ENCODE data around the gene UPK2.

UPK2 gene

DNA sequence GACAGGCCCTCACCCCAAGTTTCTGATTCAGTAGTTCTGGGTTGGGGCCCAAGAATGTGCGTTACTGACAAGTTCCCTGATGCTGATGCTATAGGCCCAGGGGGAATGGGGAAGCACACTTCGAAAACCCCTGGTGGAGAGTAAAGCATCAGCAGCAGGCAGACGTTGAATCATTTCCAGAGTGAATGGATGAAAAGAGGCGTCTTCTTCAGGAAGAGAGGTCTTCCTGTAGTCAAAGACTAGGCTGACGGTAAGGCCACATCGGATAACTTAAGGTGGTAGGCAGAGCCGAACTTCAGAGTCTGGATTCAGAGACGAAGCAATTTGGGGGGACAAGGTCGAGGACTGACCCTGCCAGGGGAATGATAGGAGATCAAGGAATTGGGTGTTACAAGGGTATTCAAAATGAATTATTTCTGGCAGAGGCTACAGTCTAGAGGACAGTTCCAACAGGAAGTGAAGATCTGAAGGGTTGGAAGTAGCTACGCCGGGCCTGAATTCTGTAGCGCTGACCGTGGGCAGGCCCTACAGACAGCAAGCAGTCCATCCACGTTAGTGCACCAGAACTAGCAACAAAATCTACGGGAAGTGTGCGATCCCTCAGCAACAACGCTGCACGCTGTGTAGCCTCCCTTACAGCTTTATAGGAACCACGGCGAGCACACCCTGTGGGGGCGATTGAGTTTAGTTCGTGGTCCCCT is 41.0 kb downstream of the UPK2 start:
- peak; percentile 59 for DNase-seq

DNA sequence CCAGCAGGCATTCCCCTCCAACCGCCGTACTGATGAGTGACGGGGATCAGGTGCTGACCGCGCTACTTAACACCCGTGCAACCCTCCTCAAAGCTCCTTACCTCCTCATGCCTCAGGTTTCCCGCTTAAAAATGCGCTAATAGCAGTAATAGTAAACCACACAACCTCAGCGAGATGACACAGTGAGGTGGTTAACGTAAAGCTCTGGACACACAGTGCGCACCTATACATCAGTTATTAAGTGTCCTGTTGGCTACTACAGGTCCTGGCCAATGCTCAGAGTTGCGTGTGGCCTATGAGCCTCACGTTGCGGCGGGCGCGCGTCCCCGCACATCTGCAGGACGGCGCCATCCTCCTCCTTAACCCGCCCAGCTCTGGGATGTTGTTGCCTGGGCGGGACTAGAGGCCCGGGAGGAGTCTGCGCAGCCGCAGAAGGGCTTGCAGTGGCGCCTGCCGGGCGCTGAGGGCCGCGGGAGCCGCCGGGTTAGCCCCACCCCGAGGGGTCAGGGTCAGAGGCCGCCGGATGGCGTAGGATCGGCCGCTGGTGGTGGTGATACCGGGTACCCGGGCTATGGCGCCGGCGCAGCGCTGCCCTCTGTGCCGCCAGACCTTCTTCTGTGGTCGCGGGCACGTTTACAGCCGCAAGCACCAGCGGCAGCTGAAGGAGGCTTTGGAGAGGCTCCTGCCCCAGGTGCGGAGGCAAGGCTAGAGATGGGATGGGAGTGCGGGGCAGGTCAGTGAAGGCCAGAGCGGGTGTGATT is 41.7 kb downstream of the UPK2 start, which contains the start of gene CENATAC:
Gene CENATAC, plus strand, starts transcription at position 512 of the 761 bp plus-strand sequence. Its CDS starts 60 bp downstream, at position 572.
- peak; percentile 96 for DNase-seq

DNA sequence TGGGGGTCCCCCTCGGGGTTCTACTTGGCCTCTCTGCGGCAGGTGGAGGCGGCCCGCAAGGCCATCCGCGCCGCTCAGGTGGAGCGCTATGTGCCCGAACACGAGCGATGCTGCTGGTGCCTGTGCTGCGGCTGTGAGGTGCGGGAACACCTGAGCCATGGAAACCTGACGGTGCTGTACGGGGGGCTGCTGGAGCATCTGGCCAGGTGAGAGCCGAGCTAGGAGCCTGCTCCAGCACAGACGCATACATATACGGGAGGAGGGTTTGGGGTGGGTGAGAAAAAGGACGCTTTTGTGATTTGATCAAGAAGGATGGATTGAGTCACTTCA is 42.3 kb downstream of the UPK2 start:
- no peak for DNase-seq

DNA sequence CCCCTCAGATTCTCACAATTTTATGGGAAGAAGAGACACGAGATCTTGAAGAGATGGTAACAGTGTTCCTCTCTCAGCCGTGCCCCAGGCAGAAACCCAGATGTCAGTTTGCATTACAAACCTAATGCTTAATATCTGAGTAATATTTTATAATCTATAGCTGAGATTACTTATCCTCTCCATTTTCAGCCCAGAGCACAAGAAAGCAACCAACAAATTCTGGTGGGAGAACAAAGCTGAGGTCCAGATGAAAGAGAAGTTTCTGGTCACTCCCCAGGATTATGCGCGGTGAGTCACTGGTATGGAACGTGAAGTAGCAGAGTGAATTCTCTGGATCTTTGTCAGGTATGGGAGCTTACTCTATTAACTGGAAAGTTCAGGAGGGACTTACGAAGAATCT is 42.7 kb downstream of the UPK2 start:
- no peak for DNase-seq

DNA sequence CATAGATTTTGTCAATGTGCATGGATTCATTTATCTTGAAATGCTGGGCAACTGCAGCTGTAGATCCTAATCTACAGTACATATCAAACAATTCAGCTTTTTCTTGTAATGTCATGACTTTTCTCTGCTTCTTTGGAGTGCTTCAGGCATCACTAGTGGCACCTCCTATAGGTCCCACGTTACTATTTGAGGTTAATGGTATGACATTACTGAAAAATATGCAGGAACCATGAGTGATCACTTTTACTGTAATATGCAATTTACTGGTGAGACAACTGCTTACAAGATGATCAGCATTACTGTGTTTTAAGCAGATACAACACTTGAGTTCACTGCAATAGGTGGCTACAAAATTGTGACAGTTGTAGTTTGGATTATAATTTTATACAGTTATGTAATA is 44.8 kb downstream of the UPK2 start:
- no peak for DNase-seq

DNA sequence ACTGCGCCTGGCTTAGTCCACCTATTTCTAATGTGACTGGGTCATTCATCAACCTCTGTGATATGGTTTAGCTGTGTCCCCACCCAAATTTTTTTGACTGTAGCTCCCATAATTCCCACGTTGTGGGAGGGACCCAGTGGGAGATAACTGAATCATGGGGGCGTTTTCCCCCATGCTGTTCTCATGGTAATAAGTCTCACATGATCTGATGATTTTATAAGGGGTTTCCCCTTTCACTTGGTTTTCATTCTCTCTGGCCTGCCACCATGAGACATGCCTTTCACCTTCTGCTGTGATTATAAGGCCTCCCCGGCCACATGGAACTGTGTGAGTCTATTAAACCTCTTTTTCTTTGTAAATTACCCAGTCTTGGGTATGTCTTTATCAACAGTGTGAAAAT is 50.6 kb downstream of the UPK2 start:
- DNase-seq: no peak

Measured in CD4-positive, alpha-beta T cell treated with Interleukin-17A for 1 hour (primary cell).